Right forelimb (tissue), 1 donor: ENCODE data around the gene SPDEF.

Source experiments
- DNase-seq: peaks from one replicate; pipeline ENCODE4 v3.0.0-alpha.2; 2018

SPDEF gene

GRCh38 chr6:34526241-34526972, 29.7 kb downstream of the SPDEF start:
- no peak for DNase-seq

GRCh38 chr6:34525431-34526175, 30.5 kb downstream of the SPDEF start:
- no peak for DNase-seq

- DNase-seq, result no peak
These were observed 31.2 kb downstream of the SPDEF start for GRCh38 chr6:34524971-34525370.

GRCh38 chr6:34524499-34524898, 31.6 kb downstream of the SPDEF start:
- no peak for DNase-seq

GRCh38 chr6:34523441-34524206, 32.5 kb downstream of the SPDEF start:
- DNase-seq, result peak; percentile 12

GRCh38 chr6:34522761-34523160, 33.4 kb downstream of the SPDEF start:
- DNase-seq, result peak; percentile 26

- peak; percentile 21 for DNase-seq
These were observed 34.5 kb downstream of the SPDEF start for GRCh38 chr6:34521463-34522285.

GRCh38 chr6:34520645-34521462, 35.3 kb downstream of the SPDEF start:
- peak; percentile 10 for DNase-seq

GRCh38 chr6:34519971-34520644, 36.0 kb downstream of the SPDEF start:
- DNase-seq, result peak; percentile 26

- DNase-seq, result peak; percentile 16
These were observed 37.3 kb downstream of the SPDEF start for GRCh38 chr6:34518669-34519365.

- no peak for DNase-seq
These were observed 38.2 kb downstream of the SPDEF start for GRCh38 chr6:34517966-34518365.

GRCh38 chr6:34517461-34517881, 38.7 kb downstream of the SPDEF start:
- peak; percentile 13 for DNase-seq

GRCh38 chr6:34516391-34517324, 39.5 kb downstream of the SPDEF start:
- DNase-seq, result peak; percentile 34

GRCh38 chr6:34515473-34516387, 40.4 kb downstream of the SPDEF start:
- peak; percentile 27 for DNase-seq

- DNase-seq, result peak; percentile 57
These were observed 41.3 kb downstream of the SPDEF start for GRCh38 chr6:34514593-34515472.

GRCh38 chr6:34514112-34514511, 42.0 kb downstream of the SPDEF start:
- no peak for DNase-seq

GRCh38 chr6:34513646-34514045, 42.5 kb downstream of the SPDEF start:
- no peak for DNase-seq
